Measurements from ENCODE around the gene KLHL22.

- TF ChIP-seq CTCF (IDR thresholded peaks at IDR 0.05; ENCODE audit: poor library complexity) = no peak
- no peak for TF ChIP-seq EZH2phosphoT487 (IDR thresholded peaks at IDR 0.05; ENCODE audit: low read depth, severe bottlenecking, unreplicated experiment)
- no peak for TF ChIP-seq EZH2 (IDR thresholded peaks at IDR 0.05; ENCODE audit: borderline replicate concordance)
Measured at GRCh38 chr22:20465759-20466077, 29.9 kb downstream of the KLHL22 start.

Measured in hepatocyte (in vitro differentiated cells).